Non-pigmented ciliary epithelial cell (primary cell): ENCODE data around the gene ZNF628.

Experiments
- DNase-seq: peaks from one replicate; pipeline ENCODE4 v3.0.0-alpha.2; 2010; ENCODE audit warnings: low read depth

Gene ZNF628

DNA sequence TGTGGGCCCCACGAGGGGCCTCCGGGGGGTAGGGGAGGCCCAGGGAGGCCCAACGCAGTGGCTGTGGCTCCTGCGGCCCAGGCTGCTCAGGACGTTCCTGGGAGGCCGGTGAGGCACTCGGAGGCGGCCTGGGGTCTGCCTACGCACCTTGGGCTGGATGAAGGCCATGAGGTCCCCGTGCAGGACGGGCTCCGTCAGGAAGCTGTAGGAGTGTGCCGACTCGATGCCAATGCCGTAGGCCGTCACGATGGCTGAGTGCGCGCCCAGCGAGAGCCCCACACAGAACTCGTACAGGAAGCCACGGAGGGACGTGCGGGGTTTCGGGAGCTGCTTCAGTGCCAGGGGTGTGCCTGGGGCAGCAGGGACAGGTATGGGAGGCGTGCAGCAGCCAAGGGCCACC lies 54.6 kb downstream of the ZNF628 start:
- no peak for DNase-seq
